ENCODE results near the gene RAB30. TPM values are rescaled to one million over a fixed set of nuclear protein-coding genes. Genes with fewer than 3 reads are reported as not detected.

Gene RAB30
- total RNA-seq, 1 donor from 2014 or later = 15.4 TPM

GRCh38 chr11:82989628-82990404, 81.9 kb downstream of the RAB30 start:
- Mint-ChIP-seq H3K36me3 (ENCODE audit: low read depth) (peaks cover 3% of the 10 kb centered on the region), H3K9me3 (no peaks in the 10 kb centered on the region), H3K27ac (ENCODE audit: unreplicated experiment) (peak overlapping the region; percentile 86), H3K4me3 (peak overlapping the region; percentile 3), H3K4me1 (peaks cover 60% of the 10 kb centered on the region), H3K27me3 (ENCODE audit: low read depth) (no peaks in the 10 kb centered on the region)
- TF ChIP-seq, protein P1, sequence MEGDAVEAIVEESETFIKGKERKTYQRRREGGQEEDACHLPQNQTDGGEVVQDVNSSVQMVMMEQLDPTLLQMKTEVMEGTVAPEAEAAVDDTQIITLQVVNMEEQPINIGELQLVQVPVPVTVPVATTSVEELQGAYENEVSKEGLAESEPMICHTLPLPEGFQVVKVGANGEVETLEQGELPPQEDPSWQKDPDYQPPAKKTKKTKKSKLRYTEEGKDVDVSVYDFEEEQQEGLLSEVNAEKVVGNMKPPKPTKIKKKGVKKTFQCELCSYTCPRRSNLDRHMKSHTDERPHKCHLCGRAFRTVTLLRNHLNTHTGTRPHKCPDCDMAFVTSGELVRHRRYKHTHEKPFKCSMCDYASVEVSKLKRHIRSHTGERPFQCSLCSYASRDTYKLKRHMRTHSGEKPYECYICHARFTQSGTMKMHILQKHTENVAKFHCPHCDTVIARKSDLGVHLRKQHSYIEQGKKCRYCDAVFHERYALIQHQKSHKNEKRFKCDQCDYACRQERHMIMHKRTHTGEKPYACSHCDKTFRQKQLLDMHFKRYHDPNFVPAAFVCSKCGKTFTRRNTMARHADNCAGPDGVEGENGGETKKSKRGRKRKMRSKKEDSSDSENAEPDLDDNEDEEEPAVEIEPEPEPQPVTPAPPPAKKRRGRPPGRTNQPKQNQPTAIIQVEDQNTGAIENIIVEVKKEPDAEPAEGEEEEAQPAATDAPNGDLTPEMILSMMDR (conservative IDR thresholded peaks at IDR 0.05) = no peak
- no peak for DNase-seq (ENCODE audit: low read depth, low spot score)

- Mint-ChIP-seq H3K36me3 (ENCODE audit: low read depth) (peaks cover 8% of the 10 kb centered on the region), H3K9me3 (peaks cover 2% of the 10 kb centered on the region), H3K27ac (ENCODE audit: unreplicated experiment) (peak overlapping the region; percentile 86), H3K4me3 (peak overlapping the region; percentile 3), H3K27me3 (ENCODE audit: low read depth) (no peaks in the 10 kb centered on the region), H3K4me1 (peaks cover 60% of the 10 kb centered on the region)
- TF ChIP-seq, protein P1 (conservative IDR thresholded peaks at IDR 0.05) = no peak
- DNase-seq (ENCODE audit: low read depth, low spot score) = peak; percentile 28
Measured at GRCh38 chr11:82988936-82989627, 82.6 kb downstream of the RAB30 start.

DNA sequence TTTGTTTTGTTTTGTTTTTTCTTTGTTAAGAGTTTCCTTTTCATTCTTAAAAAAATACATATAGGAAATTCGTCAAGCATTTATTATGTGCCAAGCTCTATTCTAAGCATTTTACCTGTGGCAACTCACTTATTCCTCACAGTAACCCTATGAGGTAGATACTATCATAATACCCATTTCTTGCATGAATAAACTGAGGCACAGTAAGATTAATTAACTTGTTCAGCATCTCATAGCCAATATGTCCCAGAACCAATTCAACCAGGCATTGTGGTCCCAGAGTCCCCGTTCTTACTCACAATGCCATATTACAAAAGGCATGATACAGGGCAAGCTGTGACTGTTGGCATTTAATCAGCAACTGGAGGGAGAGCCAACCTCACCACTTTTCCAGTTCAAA, 83.7 kb downstream of the RAB30 start:
- peaks cover 3% of the 10 kb centered on the region for H3K9me3 Mint-ChIP-seq
- no peaks in the 10 kb centered on the region for H3K27me3 Mint-ChIP-seq (ENCODE audit: low read depth)
- H3K4me1 Mint-ChIP-seq = peaks cover 55% of the 10 kb centered on the region
- no peak overlapping the region for H3K27ac Mint-ChIP-seq (ENCODE audit: unreplicated experiment)
- H3K4me3 Mint-ChIP-seq = no peak overlapping the region
- TF ChIP-seq, protein P1 (conservative IDR thresholded peaks at IDR 0.05) = no peak
- DNase-seq (ENCODE audit: low read depth, low spot score) = no peak
- H3K36me3 Mint-ChIP-seq (ENCODE audit: low read depth) = peaks cover 9% of the 10 kb centered on the region

DNA sequence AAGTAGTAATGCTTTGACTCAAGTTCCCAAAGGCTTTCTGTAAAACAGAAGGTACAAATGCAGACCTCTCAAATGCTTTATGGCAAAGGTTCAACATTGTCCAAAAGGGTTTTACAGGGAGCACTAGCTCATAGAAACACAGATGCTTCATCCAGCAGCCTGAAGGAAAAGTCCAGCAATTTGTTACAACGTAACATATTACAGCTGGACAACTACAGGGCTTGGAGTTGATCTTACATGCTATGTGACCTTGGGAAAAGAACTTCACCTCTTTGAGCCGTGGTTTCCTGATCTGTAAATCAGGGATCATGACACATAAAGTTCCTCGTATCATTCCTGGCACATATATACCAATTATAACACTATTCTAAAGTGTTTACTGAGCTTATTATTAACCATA, 85.3 kb downstream of the RAB30 start:
- H3K4me3 Mint-ChIP-seq = no peak overlapping the region
- no peaks in the 10 kb centered on the region for H3K27me3 Mint-ChIP-seq (ENCODE audit: low read depth)

GRCh38 chr11:82981852-82982251, 89.8 kb downstream of the RAB30 start:
- Mint-ChIP-seq H3K9me3 (peaks cover 3% of the 10 kb centered on the region), H3K36me3 (ENCODE audit: low read depth) (peaks cover 20% of the 10 kb centered on the region), H3K27ac (ENCODE audit: unreplicated experiment) (no peak overlapping the region), H3K4me3 (no peak overlapping the region), H3K4me1 (peaks cover 17% of the 10 kb centered on the region), H3K27me3 (ENCODE audit: low read depth) (no peaks in the 10 kb centered on the region)
- TF ChIP-seq, protein P1 (conservative IDR thresholded peaks at IDR 0.05) = no peak
- DNase-seq (ENCODE audit: low read depth, low spot score) = no peak

More for the DNA sequence above, 85.3 kb downstream of the RAB30 start:
- TF ChIP-seq, protein P1 (conservative IDR thresholded peaks at IDR 0.05) = no peak
- peaks cover 50% of the 10 kb centered on the region for H3K4me1 Mint-ChIP-seq
- H3K9me3 Mint-ChIP-seq = peaks cover 3% of the 10 kb centered on the region
- no peak overlapping the region for H3K27ac Mint-ChIP-seq (ENCODE audit: unreplicated experiment)
- DNase-seq (ENCODE audit: low read depth, low spot score) = no peak
- H3K36me3 Mint-ChIP-seq (ENCODE audit: low read depth) = peaks cover 14% of the 10 kb centered on the region
